ENCODE measurements around the gene HS6ST2.

DNA sequence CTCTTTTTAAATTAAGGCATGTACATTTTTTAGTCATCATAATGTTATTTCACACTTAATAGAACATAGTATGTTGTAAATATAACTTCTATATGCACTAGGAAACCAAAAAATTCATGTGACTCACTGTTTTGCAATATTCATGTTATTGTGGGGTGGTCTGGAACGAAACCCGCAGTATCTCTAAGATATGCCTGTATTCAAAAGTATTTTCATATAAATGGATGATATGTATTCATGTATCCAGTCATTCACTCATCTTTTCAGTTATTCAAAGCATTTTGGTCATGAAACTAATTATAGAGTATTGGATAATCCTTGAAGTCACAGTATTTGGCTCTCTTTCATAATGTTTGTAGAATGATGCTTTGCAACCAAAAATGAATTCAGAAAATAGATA, 168.1 kb downstream of the HS6ST2 start:
- TF ChIP-seq, protein P1, sequence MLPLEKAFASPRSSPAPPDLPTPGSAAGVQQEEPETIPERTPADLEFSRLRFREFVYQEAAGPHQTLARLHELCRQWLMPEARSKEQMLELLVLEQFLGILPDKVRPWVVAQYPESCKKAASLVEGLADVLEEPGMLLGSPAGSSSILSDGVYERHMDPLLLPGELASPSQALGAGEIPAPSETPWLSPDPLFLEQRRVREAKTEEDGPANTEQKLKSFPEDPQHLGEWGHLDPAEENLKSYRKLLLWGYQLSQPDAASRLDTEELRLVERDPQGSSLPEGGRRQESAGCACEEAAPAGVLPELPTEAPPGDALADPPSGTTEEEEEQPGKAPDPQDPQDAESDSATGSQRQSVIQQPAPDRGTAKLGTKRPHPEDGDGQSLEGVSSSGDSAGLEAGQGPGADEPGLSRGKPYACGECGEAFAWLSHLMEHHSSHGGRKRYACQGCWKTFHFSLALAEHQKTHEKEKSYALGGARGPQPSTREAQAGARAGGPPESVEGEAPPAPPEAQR (tag by site-specific recombination; IDR thresholded peaks at IDR 0.05) = no peak
- TF ChIP-seq ZNF416 (tag by site-specific recombination; IDR thresholded peaks at IDR 0.05) (no peak), ZSCAN30 (tag by site-specific recombination; IDR thresholded peaks at IDR 0.05) (no peak), ZNF473 (tag by site-specific recombination; IDR thresholded peaks at IDR 0.05) (no peak), HOXA7 (CRISPR knock-in tag; IDR thresholded peaks at IDR 0.05; ENCODE audit: borderline replicate concordance) (no peak), PRDM6 (tag by site-specific recombination; IDR thresholded peaks at IDR 0.05) (no peak), CTCF (tag by site-specific recombination; IDR thresholded peaks at IDR 0.05) (no peak)
